ENCODE data around the gene DHRS1. TPM values are rescaled to one million over a fixed set of nuclear protein-coding genes. Genes with fewer than 3 reads are reported as not detected.

Gene DHRS1
- total RNA-seq, 1 donor from 2014 or later: 10.4 TPM

DNA sequence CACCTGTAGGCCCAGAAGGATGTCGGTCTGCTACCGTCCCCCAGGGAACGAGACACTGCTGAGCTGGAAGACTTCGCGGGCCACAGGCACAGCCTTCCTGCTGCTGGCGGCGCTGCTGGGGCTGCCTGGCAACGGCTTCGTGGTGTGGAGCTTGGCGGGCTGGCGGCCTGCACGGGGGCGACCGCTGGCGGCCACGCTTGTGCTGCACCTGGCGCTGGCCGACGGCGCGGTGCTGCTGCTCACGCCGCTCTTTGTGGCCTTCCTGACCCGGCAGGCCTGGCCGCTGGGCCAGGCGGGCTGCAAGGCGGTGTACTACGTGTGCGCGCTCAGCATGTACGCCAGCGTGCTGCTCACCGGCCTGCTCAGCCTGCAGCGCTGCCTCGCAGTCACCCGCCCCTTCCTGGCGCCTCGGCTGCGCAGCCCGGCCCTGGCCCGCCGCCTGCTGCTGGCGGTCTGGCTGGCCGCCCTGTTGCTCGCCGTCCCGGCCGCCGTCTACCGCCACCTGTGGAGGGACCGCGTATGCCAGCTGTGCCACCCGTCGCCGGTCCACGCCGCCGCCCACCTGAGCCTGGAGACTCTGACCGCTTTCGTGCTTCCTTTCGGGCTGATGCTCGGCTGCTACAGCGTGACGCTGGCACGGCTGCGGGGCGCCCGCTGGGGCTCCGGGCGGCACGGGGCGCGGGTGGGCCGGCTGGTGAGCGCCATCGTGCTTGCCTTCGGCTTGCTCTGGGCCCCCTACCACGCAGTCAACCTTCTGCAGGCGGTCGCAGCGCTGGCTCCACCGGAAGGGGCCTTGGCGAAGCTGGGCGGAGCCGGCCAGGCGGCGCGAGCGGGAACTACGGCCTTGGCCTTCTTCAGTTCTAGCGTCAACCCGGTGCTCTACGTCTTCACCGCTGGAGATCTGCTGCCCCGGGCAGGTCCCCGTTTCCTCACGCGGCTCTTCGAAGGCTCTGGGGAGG, 11.3 kb upstream of the DHRS1 start, which contains the start of gene LTB4R:
Gene LTB4R (plus strand): TSS at position 857 of the 959 bp plus-strand sequence. CDS start 4,150 bp downstream, outside the sequence.
- DNase-seq (ENCODE audit: low spot score): peak; percentile 64
- H3K27ac Mint-ChIP-seq: peak within 1 kb of the TSS; percentile 82
- H3K36me3 Mint-ChIP-seq (ENCODE audit: low read depth): peaks cover 63% of the 10 kb centered on the region
- no peaks in the 10 kb centered on the region for H3K27me3 Mint-ChIP-seq (ENCODE audit: low read depth)
- peak within 1 kb of the TSS; percentile 81 for H3K4me3 Mint-ChIP-seq (ENCODE audit: low read depth)
- intact Hi-C loops (cut with micrococcal nuclease): no loop called here
- no peaks in the 10 kb centered on the region for H3K9me3 Mint-ChIP-seq
- peaks cover 56% of the 10 kb centered on the region for H3K4me1 Mint-ChIP-seq (ENCODE audit: low read depth)

DNA sequence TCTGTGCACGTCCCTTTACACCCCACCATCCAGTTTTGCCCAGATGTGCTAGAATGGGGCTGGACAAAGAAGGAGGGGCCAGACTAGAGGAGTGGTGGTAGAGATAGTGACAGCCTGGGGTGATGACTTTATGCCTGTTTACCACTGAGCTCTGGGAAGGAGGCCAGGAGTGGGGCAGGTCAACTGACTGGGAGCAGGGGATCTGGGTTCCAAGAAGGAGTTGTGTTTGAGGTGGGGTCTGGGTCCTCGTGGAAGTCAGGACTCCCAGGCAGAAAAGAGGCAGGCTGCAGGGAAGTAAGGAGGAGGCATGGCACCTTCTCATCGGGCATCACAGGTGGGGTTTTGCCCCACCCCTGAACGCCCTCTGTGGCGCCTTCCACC, 10.7 kb upstream of the DHRS1 start:
- DNase-seq (ENCODE audit: low spot score): no peak
- H3K27me3 Mint-ChIP-seq (ENCODE audit: low read depth): no peaks in the 10 kb centered on the region
- no peaks in the 10 kb centered on the region for H3K9me3 Mint-ChIP-seq
- peak overlapping the region; percentile 75 for H3K4me3 Mint-ChIP-seq (ENCODE audit: low read depth)
- peaks cover 66% of the 10 kb centered on the region for H3K36me3 Mint-ChIP-seq (ENCODE audit: low read depth)
- intact Hi-C loops (cut with micrococcal nuclease): no loop called here
- H3K4me1 Mint-ChIP-seq (ENCODE audit: low read depth): peaks cover 52% of the 10 kb centered on the region
- peak overlapping the region; percentile 61 for H3K27ac Mint-ChIP-seq

DNA sequence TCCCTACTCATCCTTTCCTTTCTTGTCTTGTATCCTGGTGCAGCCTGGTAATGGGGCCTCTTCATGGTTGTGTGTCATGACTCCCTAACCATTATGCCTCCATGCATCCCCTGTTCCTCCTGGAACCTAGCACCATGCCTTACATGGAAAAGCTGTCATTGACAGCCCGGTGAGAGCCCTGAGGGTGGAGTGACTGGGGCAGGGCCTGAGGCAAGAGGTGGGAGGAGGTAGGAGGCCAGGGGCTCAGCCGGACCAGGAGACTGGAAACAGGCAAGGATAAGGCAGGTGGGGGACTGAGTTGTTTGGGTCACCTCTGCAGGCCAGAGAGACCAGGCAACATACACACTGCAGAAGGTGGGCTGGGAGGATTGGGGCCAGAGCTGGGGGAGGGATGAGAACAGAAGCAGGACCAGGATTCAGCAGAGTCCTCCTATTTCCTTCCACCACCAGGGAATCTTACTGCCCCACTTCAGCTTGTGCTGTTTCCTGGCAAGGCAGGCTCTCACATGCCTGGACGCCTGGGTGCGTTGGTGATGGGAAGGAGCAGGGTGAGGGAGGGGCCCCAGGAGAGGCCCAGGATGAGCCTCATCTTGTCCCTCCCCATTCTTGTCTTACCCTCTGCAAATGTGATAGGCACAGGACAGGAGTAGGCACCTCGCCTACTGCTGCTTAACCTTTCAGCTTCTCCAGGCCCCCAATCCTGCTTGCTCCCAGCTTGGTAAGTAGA, 10.1 kb upstream of the DHRS1 start, which contains the start of gene LTB4R2:
Gene LTB4R2 (plus strand): TSS at position 603 of the 727 bp plus-strand sequence. CDS start 525 bp downstream, outside the sequence.
- Mint-ChIP-seq H3K27me3 (ENCODE audit: low read depth) (no peaks in the 10 kb centered on the region), H3K4me3 (ENCODE audit: low read depth) (peak within 1 kb of the TSS; percentile 75), H3K27ac (peak within 1 kb of the TSS; percentile 61), H3K4me1 (ENCODE audit: low read depth) (peaks cover 50% of the 10 kb centered on the region), H3K9me3 (no peaks in the 10 kb centered on the region), H3K36me3 (ENCODE audit: low read depth) (peaks cover 70% of the 10 kb centered on the region)
- intact Hi-C loops (cut with micrococcal nuclease): no loop called here
- DNase-seq (ENCODE audit: low spot score): no peak

DNA sequence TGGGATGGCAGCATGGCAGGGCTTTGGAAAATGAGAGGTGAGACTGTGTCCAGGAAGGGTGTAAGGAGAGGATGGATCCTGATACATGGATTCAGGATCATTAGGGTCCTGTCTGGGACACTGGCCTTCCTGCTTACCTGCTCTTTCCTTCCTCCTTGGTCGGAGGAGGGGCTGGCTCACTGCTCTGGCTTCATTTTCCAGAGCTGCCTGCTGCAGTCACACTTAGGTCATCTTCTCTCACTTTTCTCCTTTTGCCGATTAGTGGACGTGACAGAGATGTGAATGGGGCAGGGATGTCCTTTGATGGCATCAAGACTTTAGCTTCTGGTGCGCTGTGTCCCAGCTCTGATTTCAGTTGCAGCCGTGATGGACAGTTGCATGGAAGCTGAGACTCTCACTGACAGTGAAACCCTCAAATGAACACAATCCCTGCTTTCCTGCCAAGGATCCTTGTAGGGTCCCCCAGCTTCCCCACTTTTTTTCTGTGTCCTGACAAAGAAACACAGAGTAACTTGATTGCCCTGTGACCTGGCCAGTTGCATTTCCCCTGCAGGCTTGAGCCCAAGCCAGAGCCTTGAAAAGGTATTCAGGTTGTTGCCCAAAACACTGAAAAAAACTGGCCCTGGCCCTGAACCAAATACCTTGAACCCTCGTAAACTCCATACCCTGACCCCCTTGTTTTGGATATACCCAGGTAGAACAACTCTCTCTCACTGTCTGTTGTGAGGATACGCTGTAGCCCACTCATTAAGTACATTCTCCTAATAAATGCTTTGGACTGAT, 9.0 kb upstream of the DHRS1 start:
- peaks cover 73% of the 10 kb centered on the region for H3K36me3 Mint-ChIP-seq (ENCODE audit: low read depth)
- no peaks in the 10 kb centered on the region for H3K9me3 Mint-ChIP-seq
- H3K27me3 Mint-ChIP-seq (ENCODE audit: low read depth): no peaks in the 10 kb centered on the region
- intact Hi-C loops (cut with micrococcal nuclease): no loop called here
- peaks cover 39% of the 10 kb centered on the region for H3K4me1 Mint-ChIP-seq (ENCODE audit: low read depth)
- no peak overlapping the region for H3K4me3 Mint-ChIP-seq (ENCODE audit: low read depth)
- peak overlapping the region; percentile 3 for H3K27ac Mint-ChIP-seq
- no peak for DNase-seq (ENCODE audit: low spot score)

DNA sequence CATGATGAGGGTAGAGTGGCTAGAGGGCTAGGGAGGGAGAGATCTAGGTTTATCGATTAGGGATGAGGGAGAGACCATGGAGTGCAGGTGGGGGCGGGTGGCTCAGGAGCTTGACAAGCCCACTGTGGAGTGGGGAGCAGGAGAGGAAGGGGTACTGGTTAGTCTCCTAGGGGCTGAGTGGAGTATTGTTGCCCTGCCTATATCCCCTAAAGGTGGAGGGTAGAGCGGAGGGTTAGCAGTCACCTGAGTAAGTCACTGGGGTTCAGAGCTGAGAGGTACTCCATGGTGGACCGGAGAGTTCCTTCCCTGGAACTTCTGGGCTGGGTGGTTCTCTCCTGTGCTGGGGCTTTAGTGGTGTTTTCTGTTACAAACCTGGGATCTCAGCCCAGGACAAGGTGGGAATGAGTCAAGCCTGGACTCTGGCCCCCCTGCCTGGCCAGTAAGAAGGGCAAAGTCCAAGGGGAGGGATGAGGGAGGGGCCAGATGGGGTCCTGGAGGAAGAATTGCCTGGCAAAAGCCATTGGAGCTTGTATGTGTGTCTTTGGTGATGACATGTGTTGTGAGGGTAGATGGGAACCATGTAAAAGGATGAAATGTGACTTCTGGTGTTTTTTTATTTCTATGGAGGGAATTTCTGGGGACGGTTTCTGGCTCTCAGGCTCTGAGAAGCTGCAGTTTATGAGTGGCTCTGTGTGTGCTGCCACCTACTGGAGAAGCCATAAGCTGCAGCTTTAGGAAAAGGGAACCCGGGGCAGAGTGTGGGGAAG, 8.2 kb upstream of the DHRS1 start, which contains the start of gene CIDEB:
Gene CIDEB (minus strand): TSS at position 403 of the 767 bp plus-strand sequence. CDS start 119 bp downstream, at position 284.
- H3K36me3 Mint-ChIP-seq (ENCODE audit: low read depth): peaks cover 71% of the 10 kb centered on the region
- DNase-seq (ENCODE audit: low spot score): peak; percentile 39
- H3K27me3 Mint-ChIP-seq (ENCODE audit: low read depth): no peaks in the 10 kb centered on the region
- peak within 1 kb of the TSS; percentile 57 for H3K27ac Mint-ChIP-seq
- intact Hi-C loops (cut with micrococcal nuclease): no loop called here
- peaks cover 33% of the 10 kb centered on the region for H3K4me1 Mint-ChIP-seq (ENCODE audit: low read depth)
- no peaks in the 10 kb centered on the region for H3K9me3 Mint-ChIP-seq
- no peak within 1 kb of the TSS for H3K4me3 Mint-ChIP-seq (ENCODE audit: low read depth)

DNA sequence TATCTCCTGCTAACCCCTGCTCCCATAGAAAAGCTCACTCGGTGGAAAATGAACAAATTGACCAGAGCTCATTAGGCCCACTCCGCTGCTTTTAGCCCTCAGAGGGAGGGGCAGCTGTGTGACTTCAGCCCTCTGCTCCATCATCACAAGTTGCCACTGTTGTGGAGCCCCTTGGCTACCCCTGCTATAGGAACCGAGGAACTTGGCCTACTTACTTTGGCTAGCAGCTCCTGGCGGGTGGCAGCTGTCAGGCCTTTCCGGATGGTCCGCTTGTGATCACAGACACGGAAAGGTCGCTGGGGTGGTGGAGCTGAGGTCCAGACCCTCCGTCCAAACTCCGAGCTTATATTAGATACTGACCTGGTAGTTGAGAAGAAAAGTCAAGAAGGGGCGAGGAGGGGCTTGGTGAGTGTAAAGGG, 7.6 kb upstream of the DHRS1 start:
- no peaks in the 10 kb centered on the region for H3K9me3 Mint-ChIP-seq
- peak overlapping the region; percentile 57 for H3K27ac Mint-ChIP-seq
- no peaks in the 10 kb centered on the region for H3K27me3 Mint-ChIP-seq (ENCODE audit: low read depth)
- peaks cover 73% of the 10 kb centered on the region for H3K36me3 Mint-ChIP-seq (ENCODE audit: low read depth)
- intact Hi-C loops (cut with micrococcal nuclease): no loop called here
- no peak overlapping the region for H3K4me3 Mint-ChIP-seq (ENCODE audit: low read depth)
- no peak for DNase-seq (ENCODE audit: low spot score)
- H3K4me1 Mint-ChIP-seq (ENCODE audit: low read depth): peaks cover 27% of the 10 kb centered on the region

DNA sequence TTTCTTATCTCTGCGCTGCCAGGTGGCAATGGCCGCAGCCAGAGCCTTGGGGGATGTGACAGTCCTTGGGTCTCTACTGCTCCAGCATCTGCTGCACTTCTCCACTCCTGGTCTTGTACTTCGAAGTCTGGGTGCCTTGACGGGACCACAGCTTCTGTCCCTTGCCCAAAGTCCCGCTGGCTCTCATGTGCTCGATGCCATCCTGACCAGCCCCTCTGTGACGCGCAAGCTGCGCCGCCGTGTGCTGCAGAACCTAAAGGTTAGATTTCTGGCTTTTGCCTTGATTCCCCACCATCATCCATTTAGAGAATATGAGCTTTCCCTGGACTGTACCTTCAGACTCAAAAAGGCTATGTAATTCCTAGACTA, 4.4 kb upstream of the DHRS1 start:
- no peak overlapping the region for H3K4me3 Mint-ChIP-seq (ENCODE audit: low read depth)
- H3K9me3 Mint-ChIP-seq: no peaks in the 10 kb centered on the region
- H3K27ac Mint-ChIP-seq: no peak overlapping the region
- DNase-seq (ENCODE audit: low spot score): no peak
- peaks cover 73% of the 10 kb centered on the region for H3K36me3 Mint-ChIP-seq (ENCODE audit: low read depth)
- intact Hi-C loops (cut with micrococcal nuclease): no loop called here
- H3K4me1 Mint-ChIP-seq (ENCODE audit: low read depth): peaks cover 21% of the 10 kb centered on the region
- H3K27me3 Mint-ChIP-seq (ENCODE audit: low read depth): no peaks in the 10 kb centered on the region

DNA sequence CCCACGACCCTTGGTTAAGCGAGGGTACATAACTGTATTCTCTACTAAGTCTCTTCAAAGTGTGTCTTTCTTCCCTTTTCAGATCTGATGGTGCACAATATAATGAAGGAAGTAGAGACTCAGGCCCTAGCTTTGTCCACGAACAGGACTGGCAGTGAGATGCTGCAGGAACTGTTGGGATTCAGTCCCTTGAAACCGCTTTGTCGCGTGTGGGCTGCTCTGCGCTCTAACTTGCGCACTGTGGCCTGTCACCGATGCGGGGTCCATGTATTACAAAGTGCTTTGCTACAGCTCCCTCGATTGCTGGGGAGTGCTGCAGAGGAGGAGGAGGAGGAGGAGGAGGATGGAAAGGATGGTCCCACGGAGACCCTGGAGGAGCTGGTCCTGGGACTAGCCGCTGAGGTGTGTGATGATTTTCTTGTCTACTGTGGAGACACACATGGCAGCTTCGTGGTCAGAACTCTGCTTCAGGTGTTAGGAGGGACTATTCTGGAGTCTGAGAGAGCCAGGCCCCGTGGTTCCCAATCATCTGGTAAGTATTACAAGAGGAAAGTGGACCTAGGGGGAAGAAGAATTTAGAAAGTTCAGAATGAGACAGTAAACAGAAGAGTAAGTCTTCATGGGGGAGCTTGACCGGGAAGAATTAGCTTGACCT, 873 bp upstream of the DHRS1 start:
- H3K4me1 Mint-ChIP-seq (ENCODE audit: low read depth): peaks cover 33% of the 10 kb centered on the region
- no peak for DNase-seq (ENCODE audit: low spot score)
- no peaks in the 10 kb centered on the region for H3K27me3 Mint-ChIP-seq (ENCODE audit: low read depth)
- H3K4me3 Mint-ChIP-seq (ENCODE audit: low read depth): peak overlapping the region; percentile 90
- no peaks in the 10 kb centered on the region for H3K9me3 Mint-ChIP-seq
- peak overlapping the region; percentile 73 for H3K27ac Mint-ChIP-seq
- peaks cover 50% of the 10 kb centered on the region for H3K36me3 Mint-ChIP-seq (ENCODE audit: low read depth)
- intact Hi-C loops (cut with micrococcal nuclease): no loop called here

DNA sequence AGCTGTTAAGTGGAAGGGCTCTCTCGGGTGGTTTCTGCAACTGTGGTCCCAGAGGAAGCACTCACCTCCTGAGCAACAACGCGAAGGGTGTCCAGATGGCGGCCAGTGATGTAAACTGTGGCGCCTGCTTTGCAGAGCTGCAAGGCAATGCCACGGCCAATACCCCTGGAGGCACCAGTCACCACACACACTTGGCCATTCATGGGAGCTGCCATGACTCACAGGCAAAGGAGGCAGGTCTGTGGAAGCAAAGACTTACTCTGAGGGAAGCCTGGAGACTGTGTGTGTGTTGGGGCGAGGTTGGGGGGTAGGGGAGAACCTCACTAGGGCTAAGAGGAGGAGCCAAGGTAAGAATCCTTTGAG, 707 bp downstream of the DHRS1 start:
- peak overlapping the region; percentile 88 for H3K27ac Mint-ChIP-seq
- intact Hi-C loops (cut with micrococcal nuclease): loop anchor here (1.0 to 5.0 kb wide), 3 partner anchors 28 to 287 kb away; partner anchors contain the start of genes MDP1 and RABGGTA

DNA sequence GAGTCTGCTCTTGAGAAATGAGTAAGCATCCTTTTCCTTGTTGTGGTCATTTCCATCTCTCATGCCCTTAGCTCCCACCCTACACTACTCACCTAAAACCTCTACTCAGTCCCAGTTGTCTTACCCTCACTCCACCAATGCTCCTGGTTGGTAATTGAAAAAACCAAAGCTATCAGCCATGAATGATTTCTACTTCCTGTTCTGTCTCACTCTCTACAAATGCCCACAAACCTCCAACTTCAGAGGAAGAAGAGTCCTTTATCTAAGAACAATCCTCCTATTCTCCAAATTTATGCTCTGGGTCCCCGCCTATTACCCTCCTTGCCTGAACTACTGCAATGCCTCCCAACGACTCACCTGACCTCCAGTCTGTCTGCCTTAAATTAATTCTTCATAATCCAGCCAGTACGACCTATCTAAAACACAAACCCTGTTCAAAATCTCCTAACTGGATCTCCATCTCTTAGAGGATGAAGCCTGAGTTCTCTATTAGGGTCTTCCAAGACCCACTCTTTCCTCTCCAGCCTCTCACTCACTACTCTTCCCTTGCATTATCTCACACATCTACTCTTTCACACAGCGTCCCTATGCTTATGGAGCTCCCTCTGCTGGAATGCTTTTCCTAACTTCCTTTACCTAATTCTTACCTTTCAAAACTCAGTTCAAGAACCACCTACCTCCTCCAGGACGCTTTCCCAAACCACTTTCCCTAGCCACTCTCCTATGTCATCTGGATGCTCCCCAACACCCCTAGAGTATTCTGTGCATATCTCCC, 2.2 kb downstream of the DHRS1 start:
- Mint-ChIP-seq H3K27ac (peak overlapping the region; percentile 54), H3K4me1 (ENCODE audit: low read depth) (peaks cover 35% of the 10 kb centered on the region), H3K4me3 (ENCODE audit: low read depth) (peak overlapping the region; percentile 4), H3K36me3 (ENCODE audit: low read depth) (peaks cover 34% of the 10 kb centered on the region), H3K27me3 (ENCODE audit: low read depth) (no peaks in the 10 kb centered on the region), H3K9me3 (no peaks in the 10 kb centered on the region)
- no peak for DNase-seq (ENCODE audit: low spot score)
- intact Hi-C loops (cut with micrococcal nuclease): loop anchor here (1.0 to 5.0 kb wide), 4 partner anchors 8 to 285 kb away; no protein-coding TSS in a partner anchor

More for the DNA sequence above, 707 bp downstream of the DHRS1 start:
- peak overlapping the region; percentile 90 for H3K4me3 Mint-ChIP-seq (ENCODE audit: low read depth)
- H3K9me3 Mint-ChIP-seq: no peaks in the 10 kb centered on the region
- peaks cover 33% of the 10 kb centered on the region for H3K4me1 Mint-ChIP-seq (ENCODE audit: low read depth)
- no peaks in the 10 kb centered on the region for H3K27me3 Mint-ChIP-seq (ENCODE audit: low read depth)
- no peak for DNase-seq (ENCODE audit: low spot score)
- peaks cover 38% of the 10 kb centered on the region for H3K36me3 Mint-ChIP-seq (ENCODE audit: low read depth)

Data from activated T-helper 2 cell treated with anti-CD3 and anti-CD28 coated beads, Interferon-gamma antibody, Interleukin-2, Interleukin-4, amounts not matched to agents 10 μg/mL and 5 μg/mL and 100 μg/mL, durations not matched to agents 14 hours and 24 hours and 36 hours (primary cell).